Measurements from ENCODE around the gene PNISR. TPM values are rescaled to one million over a fixed set of nuclear protein-coding genes. Genes with fewer than 3 reads are reported as not detected.

Gene PNISR
- total and polyA plus RNA-seq, 2 experiments from 2014 or later = 135 to 270 TPM

GRCh38 chr6:99359800-99360199, 65.3 kb downstream of the PNISR start:
- H4K20me1 ChIP-seq (replicated peaks; ENCODE audit: insufficient read depth) = no peaks in the 10 kb centered on the region
- no peaks in the 10 kb centered on the region for H3K4me1 Mint-ChIP-seq
- DNase-seq (ENCODE audit: low spot score) (no peak), ATAC-seq (no peak)
- no peak overlapping the region for H3K4me3 Mint-ChIP-seq
- no peaks in the 10 kb centered on the region for H3K79me2 ChIP-seq (replicated peaks; ENCODE audit: insufficient read depth)
- no peak overlapping the region for H3K4me3 ChIP-seq
- no peak for TF ChIP-seq ZNF462 (CRISPR knock-in tag; IDR thresholded peaks at IDR 0.05)
- no peak for TF ChIP-seq ZNF331 (CRISPR knock-in tag; IDR thresholded peaks at IDR 0.05; ENCODE audit: low read depth)
- TF ChIP-seq CTCF (conservative IDR thresholded peaks at IDR 0.05; ENCODE audit: low read depth in 2 of 2) = no peak
- no peak for TF ChIP-seq CREB1 (CRISPR knock-in tag; IDR thresholded peaks at IDR 0.05; ENCODE audit: low read depth)
- TF ChIP-seq POLR2AphosphoS5 (IDR thresholded peaks at IDR 0.05; ENCODE audit: low read depth) = no peak
- TF ChIP-seq ETS1 (IDR thresholded peaks at IDR 0.05) = no peak
- TF ChIP-seq EZH2 (IDR thresholded peaks at IDR 0.05; ENCODE audit: low read depth, unreplicated experiment) = no peak
- TF ChIP-seq REST (IDR thresholded peaks at IDR 0.05; ENCODE audit: unreplicated experiment) = no peak
- TF ChIP-seq ZNF114 (CRISPR knock-in tag; IDR thresholded peaks at IDR 0.05) = no peak
- TF ChIP-seq STAT1 (IDR thresholded peaks at IDR 0.05; ENCODE audit: unreplicated experiment) = no peak
- no peak for TF ChIP-seq JUNB (IDR thresholded peaks at IDR 0.05; ENCODE audit: unreplicated experiment)
- no peak for TF ChIP-seq NANOG (IDR thresholded peaks at IDR 0.05; ENCODE audit: borderline replicate concordance)
- no peak for TF ChIP-seq EZH2phosphoT487 (IDR thresholded peaks at IDR 0.05; ENCODE audit: unreplicated experiment)
- H3F3A ChIP-seq (replicated peaks; ENCODE audit: low read depth) = no peaks in the 10 kb centered on the region
- H3K27ac ChIP-seq (ENCODE audit: low read depth) = no peak overlapping the region
- H3K36me3 Mint-ChIP-seq (ENCODE audit: low read depth) = no peaks in the 10 kb centered on the region
- H3K9me2 ChIP-seq (ENCODE audit: insufficient read depth) = peaks cover 10% of the 10 kb centered on the region
- no peaks in the 10 kb centered on the region for H3K4me1 ChIP-seq (ENCODE audit: insufficient read depth)
- H3K27me3 ChIP-seq (ENCODE audit: insufficient read depth) = no peaks in the 10 kb centered on the region
- H3K27me3 Mint-ChIP-seq (ENCODE audit: insufficient read depth, low read depth, poor library complexity) = peaks cover 4% of the 10 kb centered on the region
- no peak overlapping the region for H2AFZ ChIP-seq
- H3K36me3 ChIP-seq (ENCODE audit: insufficient read depth) = no peaks in the 10 kb centered on the region
- no peak overlapping the region for H3K27ac Mint-ChIP-seq
- no peak overlapping the region for H3K4me2 ChIP-seq
- H3K9me3 Mint-ChIP-seq = no peaks in the 10 kb centered on the region
